HCT116 (cell line): ENCODE data around the gene TOMM70.

Experiments used
- CTCF ChIP-seq, 3 experiments: fragments of 200-600 bp in 1 of 3; sonication (generic) in 1 of 3; IDR thresholded peaks in 2 of 3; conservative IDR thresholded peaks in 1 of 3; 2 replicates each; pipeline ENCODE4 v1.5.1; 2012 to 2017; ENCODE audit warnings: low read depth in 2 of 3, low read length in 2 of 3, antibody characterized with exemption in 1 of 3, borderline replicate concordance in 1 of 3, control low read depth in 1 of 3, mild to moderate bottlenecking in 1 of 3, mixed read lengths in 1 of 3, mixed run types in 1 of 3, moderate library complexity in 1 of 3; ENCODE audit not compliant: insufficient read depth in 1 of 3
- EZH2phosphoT487 ChIP-seq: fragments of 200-600 bp; IDR thresholded peaks from 2 replicates; pipeline ENCODE4 v1.6.1; 2018; ENCODE audit warnings: antibody characterized with exemption, borderline replicate concordance
- JUND ChIP-seq: IDR thresholded peaks from 2 replicates; pipeline ENCODE4 v1.6.1; 2012
- MAX ChIP-seq: IDR thresholded peaks from 2 replicates; pipeline ENCODE4 v1.6.1; 2012
- POLR2A ChIP-seq: IDR thresholded peaks from 2 replicates; pipeline ENCODE4 v1.7.0; 2011; ENCODE audit warnings: borderline replicate concordance; ENCODE audit not compliant: insufficient read depth, insufficient read length; ENCODE audit errors: extremely low read depth
- POLR2AphosphoS5 ChIP-seq: IDR thresholded peaks from 2 replicates; pipeline ENCODE4 v1.6.1; 2011; ENCODE audit warnings: mild to moderate bottlenecking, low read depth, low read length, moderate library complexity
- RAD21 ChIP-seq: IDR thresholded peaks from 2 replicates; pipeline ENCODE4 v1.6.1; 2012; ENCODE audit warnings: low read depth, mild to moderate bottlenecking
- SRF ChIP-seq: IDR thresholded peaks from 2 replicates; pipeline ENCODE4 v1.6.1; 2012; ENCODE audit warnings: low read depth

GRCh38 chr3:100334488-100335351 is 66.2 kb downstream of the TOMM70 start, which contains the start of gene NIT2:
- no peak for TF ChIP-seq CTCF (IDR thresholded peaks at IDR 0.05 in 2 of 3, conservative IDR thresholded peaks at IDR 0.05 in 1 of 3; ENCODE audit: borderline replicate concordance in 1 of 3, insufficient read depth in 1 of 3, low read depth in 2 of 3, low read length in 2 of 3)
- no peak for TF ChIP-seq RAD21
- peak; percentile 89 for TF ChIP-seq POLR2A
- no peak for TF ChIP-seq JUND
- TF ChIP-seq MAX: peak; percentile 51
- peak; percentile 90 for TF ChIP-seq POLR2AphosphoS5
- TF ChIP-seq EZH2phosphoT487: no peak
- no peak for TF ChIP-seq SRF
